HepG2 (cell line): Measurements from ENCODE around the gene CLEC16A. TPM values are rescaled to one million over a fixed set of nuclear protein-coding genes. Genes with fewer than 3 reads are reported as not detected.

Source experiments
- ATAC-seq: fragments of 200-7000 bp; cut with Tn5 transposase; 3 replicates; pipeline ENCODE4 v1.9.1; 2020; ENCODE audit warnings: mild to moderate bottlenecking, moderate library complexity
- BruUV-seq: library from RNA; stranded (reverse); fragments of 400-500 nt; replicated peaks from 2 replicates; lab custom pipeline; 2021; lab: Mats Ljungman, UMichigan
- CTCF ChIA-PET: fragments of 300-600 bp; formaldehyde crosslinking; extraction: SDS; loops from one replicate; lab custom pipeline; 2021; ENCODE audit warnings: low total read pairs, inconsistent platforms, low intra/inter-chr PET ratio; lab: Yijun Ruan, JAX
- POLR2A ChIA-PET: fragments of 350-600 bp; sonication (Branson Sonifier 250); formaldehyde crosslinking; loops from one replicate; lab custom pipeline; 2020; ENCODE audit warnings: antibody characterized with exemption, inconsistent platforms; lab: Yijun Ruan, JAX
- DNase-seq: peaks from one replicate; pipeline ENCODE4 v3.0.0-alpha.2; 2015; ENCODE audit warnings: low spot score
- FAIRE-seq: peaks from 3 replicates; lab custom pipeline; 2011; peaks lifted over from hg19 to GRCh38; lab: Jason Lieb, UNC
- H2AFZ ChIP-seq: one replicate; pipeline ENCODE4 v1.6.1; 2011; ENCODE audit warnings: low read length, inconsistent platforms
- H3K27ac ChIP-seq: fragments of 300-600 bp; 3 replicates; pipeline ENCODE4 v1.8.0; 2011; ENCODE audit warnings: mixed run types, mild to moderate bottlenecking, mixed read lengths, low read length, inconsistent platforms; ENCODE audit not compliant: insufficient read depth; ENCODE audit errors: extremely low read length
- H3K27me3 ChIP-seq, 2 experiments: fragments of 200-600 bp in 1 of 2; 2 replicates in 1 of 2; 3 replicates in 1 of 2; pipeline versions ENCODE4 v1.6.0 to v1.8.0; 2011; ENCODE audit warnings: low read length in 2 of 2, mild to moderate bottlenecking in 2 of 2, moderate library complexity in 2 of 2, inconsistent platforms in 1 of 2; ENCODE audit not compliant: insufficient read depth in 2 of 2, control insufficient read depth in 1 of 2
- H3K36me3 ChIP-seq, 2 experiments: fragments of 200-600 bp in 1 of 2; replicated peaks in 1 of 2; 2 replicates in 1 of 2; 3 replicates in 1 of 2; pipeline versions ENCODE4 v1.5.1 to v1.8.0; 2011; ENCODE audit warnings: low read length in 2 of 2, inconsistent platforms in 1 of 2; ENCODE audit not compliant: insufficient read depth in 2 of 2, control insufficient read depth in 1 of 2
- H3K4me1 ChIP-seq: 2 replicates; pipeline ENCODE4 v1.5.1; 2012; ENCODE audit warnings: low read length, inconsistent platforms; ENCODE audit not compliant: insufficient read depth
- H3K4me2 ChIP-seq: 2 replicates; pipeline ENCODE4 v1.6.0; 2011; ENCODE audit warnings: low read depth, low read length, inconsistent platforms
- H3K4me3 ChIP-seq, 3 experiments: fragments of 200-600 bp in 1 of 3; sonication (generic), shearing (Covaris generic) in 1 of 3; replicated peaks in 1 of 3; 2 replicates each; pipeline ENCODE4 v1.5.1; 2011 to 2016; ENCODE audit warnings: low read length in 3 of 3, inconsistent platforms in 2 of 3, low read depth in 2 of 3, mild to moderate bottlenecking in 2 of 3, control low read depth in 1 of 3, mixed read lengths in 1 of 3; ENCODE audit not compliant: insufficient read depth in 1 of 3
- H3K79me2 ChIP-seq: one replicate; pipeline ENCODE4 v1.6.1; 2011; ENCODE audit warnings: low read length, inconsistent platforms; ENCODE audit not compliant: insufficient read depth
- H3K9ac ChIP-seq: 2 replicates; pipeline ENCODE4 v1.6.0; 2011; ENCODE audit warnings: mild to moderate bottlenecking, low read depth, low read length, inconsistent platforms; ENCODE audit not compliant: insufficient read depth
- H3K9me3 ChIP-seq: 2 replicates; pipeline ENCODE4 v1.5.1; 2012; ENCODE audit warnings: mild to moderate bottlenecking, low read length
- H4K20me1 ChIP-seq: 2 replicates; pipeline ENCODE4 v1.6.0; 2011; ENCODE audit warnings: inconsistent platforms, mild to moderate bottlenecking, low read length, moderate library complexity; ENCODE audit not compliant: insufficient read depth
- ATF2 ChIP-seq: sonication (generic); formaldehyde crosslinking; IDR thresholded peaks from 2 replicates; pipeline ENCODE4 v1.4.0; 2020; ENCODE audit warnings: missing genetic modification reagents
- HOXA5 ChIP-seq: sonication (generic); formaldehyde crosslinking; IDR thresholded peaks from 2 replicates; pipeline ENCODE4 v1.4.0; 2020; ENCODE audit warnings: missing genetic modification reagents
- IKZF4 ChIP-seq: sonication (generic); formaldehyde crosslinking; IDR thresholded peaks from 2 replicates; pipeline ENCODE4 v1.5.1; 2020; ENCODE audit warnings: borderline replicate concordance, mild to moderate bottlenecking, low read depth, missing genetic modification reagents; ENCODE audit errors: not compliant biosample characterization
- MAF1 ChIP-seq: sonication (generic); formaldehyde crosslinking; IDR thresholded peaks from 2 replicates; pipeline ENCODE4 v1.5.0; 2020; ENCODE audit warnings: missing genetic modification reagents, borderline replicate concordance
- NBN ChIP-seq: fragments of 450-650 bp; conservative IDR thresholded peaks from 2 replicates; pipeline ENCODE4 v1.6.1; 2017
- NFE2 ChIP-seq: sonication (generic); formaldehyde crosslinking; IDR thresholded peaks from 2 replicates; pipeline ENCODE4 v1.4.0; 2020; ENCODE audit warnings: missing genetic modification reagents
- NONO ChIP-seq, 2 experiments: fragments of 450-650 bp in 1 of 2; sonication (generic) in 1 of 2; formaldehyde crosslinking in 1 of 2; IDR thresholded peaks in 1 of 2; conservative IDR thresholded peaks in 1 of 2; 2 replicates each; pipeline versions ENCODE4 v1.6.1 to v1.8.0; 2017 to 2022; ENCODE audit warnings: mild to moderate bottlenecking in 1 of 2, missing genetic modification reagents in 1 of 2, moderate library complexity in 1 of 2
- NR2F1 ChIP-seq, 2 experiments: fragments of 450-650 bp in 1 of 2; formaldehyde crosslinking in 1 of 2; IDR thresholded peaks; 2 replicates each; pipeline versions ENCODE4 v1.5.0 to v1.6.1; 2016 to 2020; ENCODE audit warnings: mild to moderate bottlenecking in 1 of 2, missing compliant biosample characterization in 1 of 2, missing genetic modification reagents in 1 of 2, moderate library complexity in 1 of 2
- TAF15 ChIP-seq: fragments of 200-400 bp; formaldehyde crosslinking; IDR thresholded peaks from one replicate; pipeline ENCODE4 v1.6.1; 2018; ENCODE audit warnings: mild to moderate bottlenecking, low read depth, low read length; ENCODE audit not compliant: poor library complexity, severe bottlenecking
- ZFP82 ChIP-seq: sonication (generic); formaldehyde crosslinking; IDR thresholded peaks from 2 replicates; pipeline ENCODE4 v1.5.1; 2020; ENCODE audit warnings: mild to moderate bottlenecking, missing genetic modification reagents, borderline replicate concordance
- ZNF101 ChIP-seq: sonication (generic); formaldehyde crosslinking; IDR thresholded peaks from 2 replicates; pipeline ENCODE4 v1.4.0; 2020; ENCODE audit warnings: mild to moderate bottlenecking, low read depth, missing genetic modification reagents, borderline replicate concordance
- ZNF496 ChIP-seq: sonication (generic); formaldehyde crosslinking; IDR thresholded peaks from 2 replicates; pipeline ENCODE4 v1.8.1; 2023; ENCODE audit warnings: mild to moderate bottlenecking, moderate library complexity, missing genetic modification reagents; ENCODE audit not compliant: insufficient replicate concordance
- ZNF639 ChIP-seq: conservative IDR thresholded peaks from 2 replicates; pipeline ENCODE4 v1.6.1; 2018; ENCODE audit warnings: missing genetic modification reagents
- ZNF644 ChIP-seq: IDR thresholded peaks from 2 replicates; pipeline ENCODE4 v1.6.1; 2016; ENCODE audit warnings: low read depth
- ZNF660 ChIP-seq: sonication (generic); formaldehyde crosslinking; IDR thresholded peaks from 2 replicates; pipeline ENCODE4 v1.5.1; 2020; ENCODE audit warnings: mild to moderate bottlenecking, low read depth, missing genetic modification reagents, borderline replicate concordance
- ZSCAN21 ChIP-seq: sonication (generic); formaldehyde crosslinking; IDR thresholded peaks from 2 replicates; pipeline ENCODE4 v1.8.0; 2022; ENCODE audit warnings: mild to moderate bottlenecking, missing genetic modification reagents, moderate library complexity, borderline replicate concordance
- WGBS: methylation state at CpG from one replicate; pipeline ENCODE4 v1.1.6; 2017; ENCODE audit warnings: low lambda C conversion rate; 5-methylcytosine and 5-hydroxymethylcytosine counted together
- in situ Hi-C: cut with HindIII; loops from 2 replicates; pipeline ENCODE4 v1.10.0; 2017; ENCODE audit warnings: low pct_unique_long_range_greater_than_20kb; ENCODE audit not compliant: extremely low pct_ligation_motif_present
- intact Hi-C: fragments of 100-400 bp; cut with micrococcal nuclease; formaldehyde crosslinking; loops from one replicate; pipeline ENCODE4 v1.10.0; 2022; ENCODE audit not compliant: unreplicated experiment
- polyA plus RNA-seq, 8 experiments: library from polyadenylated mRNA; depleted of rRNA in 3 of 8; stranded (reverse) in 7 of 8; unstranded in 1 of 8; fragments of >200 nt; fragmentation: Illumina TruSeq in 4 of 8; extraction: Trizol in 4 of 8; gene quantifications; 2 replicates each; pipeline versions ENCODE4 v1.2.1 to v1.2.3, GENCODE V29; 2011 to 2016; ENCODE audit warnings: low read depth in 4 of 8, missing spikeins in 1 of 8, mixed read lengths in 1 of 8; ENCODE audit not compliant: insufficient read depth in 1 of 8
- total RNA-seq, 5 experiments: library from RNA; depleted of rRNA; stranded (reverse); fragments of >200 nt; fragmentation: Illumina TruSeq; extraction: Trizol; gene quantifications; 2 replicates each; pipeline ENCODE4 v1.2.3, GENCODE V29; 2016; ENCODE audit warnings: low read depth in 1 of 5
- TF ChIP-seq, protein P1 (sequence below): sonication (generic); formaldehyde crosslinking; IDR thresholded peaks from 2 replicates; pipeline ENCODE4 v1.4.0; 2020; ENCODE audit warnings: mild to moderate bottlenecking, missing genetic modification reagents
- TF ChIP-seq, protein P2 (sequence below): sonication (generic); formaldehyde crosslinking; IDR thresholded peaks from 2 replicates; pipeline ENCODE4 v1.5.0; 2020; ENCODE audit warnings: mild to moderate bottlenecking, missing genetic modification reagents

Gene CLEC16A
- total and polyA plus RNA-seq, 2 of the 13 experiments (the other 11 are each of a cell fraction or from before 2014, with no cell fraction given), result 8.5 to 10.3 TPM

- peaks cover 0 to 5% of the 10 kb centered on the region in 2 experiments; a peak in 1 of 5 replicates for H3K36me3 ChIP-seq
- no peak for TF ChIP-seq NBN
- TF ChIP-seq ZNF496 (CRISPR knock-in tag), result no peak
- TF ChIP-seq HOXA5, result no peak
- TF ChIP-seq, protein P1, sequence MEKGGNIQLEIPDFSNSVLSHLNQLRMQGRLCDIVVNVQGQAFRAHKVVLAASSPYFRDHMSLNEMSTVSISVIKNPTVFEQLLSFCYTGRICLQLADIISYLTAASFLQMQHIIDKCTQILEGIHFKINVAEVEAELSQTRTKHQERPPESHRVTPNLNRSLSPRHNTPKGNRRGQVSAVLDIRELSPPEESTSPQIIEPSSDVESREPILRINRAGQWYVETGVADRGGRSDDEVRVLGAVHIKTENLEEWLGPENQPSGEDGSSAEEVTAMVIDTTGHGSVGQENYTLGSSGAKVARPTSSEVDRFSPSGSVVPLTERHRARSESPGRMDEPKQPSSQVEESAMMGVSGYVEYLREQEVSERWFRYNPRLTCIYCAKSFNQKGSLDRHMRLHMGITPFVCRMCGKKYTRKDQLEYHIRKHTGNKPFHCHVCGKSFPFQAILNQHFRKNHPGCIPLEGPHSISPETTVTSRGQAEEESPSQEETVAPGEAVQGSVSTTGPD, result no peak
- no peak for TF ChIP-seq TAF15
- no peak for TF ChIP-seq NFE2
- no peak for TF ChIP-seq ZSCAN21
- no peak for TF ChIP-seq NR2F1 (CRISPR knock-in tag; IDR thresholded peaks at IDR 0.05)
- no peak for TF ChIP-seq ZFP82 (CRISPR knock-in tag)
- TF ChIP-seq IKZF4 (CRISPR knock-in tag), result no peak
- TF ChIP-seq, protein P2, sequence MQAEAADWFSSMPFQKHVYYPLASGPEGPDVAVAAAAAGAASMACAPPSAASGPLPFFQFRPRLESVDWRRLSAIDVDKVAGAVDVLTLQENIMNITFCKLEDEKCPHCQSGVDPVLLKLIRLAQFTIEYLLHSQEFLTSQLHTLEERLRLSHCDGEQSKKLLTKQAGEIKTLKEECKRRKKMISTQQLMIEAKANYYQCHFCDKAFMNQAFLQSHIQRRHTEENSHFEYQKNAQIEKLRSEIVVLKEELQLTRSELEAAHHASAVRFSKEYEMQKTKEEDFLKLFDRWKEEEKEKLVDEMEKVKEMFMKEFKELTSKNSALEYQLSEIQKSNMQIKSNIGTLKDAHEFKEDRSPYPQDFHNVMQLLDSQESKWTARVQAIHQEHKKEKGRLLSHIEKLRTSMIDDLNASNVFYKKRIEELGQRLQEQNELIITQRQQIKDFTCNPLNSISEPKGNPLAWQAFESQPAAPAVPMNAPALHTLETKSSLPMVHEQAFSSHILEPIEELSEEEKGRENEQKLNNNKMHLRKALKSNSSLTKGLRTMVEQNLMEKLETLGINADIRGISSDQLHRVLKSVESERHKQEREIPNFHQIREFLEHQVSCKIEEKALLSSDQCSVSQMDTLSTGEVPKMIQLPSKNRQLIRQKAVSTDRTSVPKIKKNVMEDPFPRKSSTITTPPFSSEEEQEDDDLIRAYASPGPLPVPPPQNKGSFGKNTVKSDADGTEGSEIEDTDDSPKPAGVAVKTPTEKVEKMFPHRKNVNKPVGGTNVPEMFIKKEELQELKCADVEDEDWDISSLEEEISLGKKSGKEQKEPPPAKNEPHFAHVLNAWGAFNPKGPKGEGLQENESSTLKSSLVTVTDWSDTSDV (CRISPR knock-in tag), result no peak
- TF ChIP-seq ZNF639 (CRISPR knock-in tag), result no peak
- TF ChIP-seq ZNF644 (CRISPR knock-in tag), result no peak
- no peak for TF ChIP-seq ZNF660 (CRISPR knock-in tag)
- no peak for TF ChIP-seq ZNF101 (CRISPR knock-in tag)
- no peak for TF ChIP-seq MAF1 (CRISPR knock-in tag)
- TF ChIP-seq NONO (IDR thresholded peaks at IDR 0.05), result no peak
- no peak for TF ChIP-seq NONO (CRISPR knock-in tag; conservative IDR thresholded peaks at IDR 0.05)
- TF ChIP-seq ATF2 (CRISPR knock-in tag), result no peak
Measured at GRCh38 chr16:11084484-11084875, 140.1 kb downstream of the CLEC16A start.

More at GRCh38 chr16:11084484-11084875, 140.1 kb downstream of the CLEC16A start:
- CTCF ChIA-PET, result no interaction called here
- 80% methylated on average over 11 of the region's 11 CpGs for WGBS
- no peak overlapping the region for H3K9ac ChIP-seq
- no peak overlapping the region for H3K27ac ChIP-seq
- in situ Hi-C loops, result no loop called here
- no peaks in the 10 kb centered on the region for H3K9me3 ChIP-seq
- peaks cover 20% of the 10 kb centered on the region for H3K4me1 ChIP-seq
- H3K27me3 ChIP-seq, result no peaks in the 10 kb centered on the region
- no peak overlapping the region for H2AFZ ChIP-seq
- H3K4me3 ChIP-seq, result no peak overlapping the region
- FAIRE-seq (no peak), DNase-seq (peak; percentile 23), ATAC-seq (no peak)
- BruUV-seq, result no TSS peak
- no peak overlapping the region for H3K4me2 ChIP-seq
- intact Hi-C loops, result no loop called here
- POLR2A ChIA-PET, result no interaction called here
- no peaks in the 10 kb centered on the region for H4K20me1 ChIP-seq
- no peaks in the 10 kb centered on the region for H3K79me2 ChIP-seq
